Nephron progenitor cell (in vitro differentiated cells): Measurements from ENCODE around the gene LPP.

Experiments
- DNase-seq: peaks from one replicate; pipeline ENCODE4 v3.0.0; 2021
- H3K27ac Mint-ChIP-seq: 2 replicates; pipeline ENCODE4 v1.8.0; 2021; ENCODE audit warnings: mild to moderate bottlenecking, moderate library complexity, mixed read lengths
- H3K27me3 Mint-ChIP-seq: 2 replicates; pipeline ENCODE4 v1.8.0; 2021; ENCODE audit warnings: mild to moderate bottlenecking, low read depth, mixed read lengths; ENCODE audit not compliant: poor library complexity
- H3K36me3 Mint-ChIP-seq: 2 replicates; pipeline ENCODE4 v1.8.0; 2021; ENCODE audit warnings: low read depth, mixed read lengths
- H3K4me1 Mint-ChIP-seq: 2 replicates; pipeline ENCODE4 v1.8.0; 2021; ENCODE audit warnings: mixed read lengths
- H3K4me3 Mint-ChIP-seq: 2 replicates; pipeline ENCODE4 v1.8.0; 2021; ENCODE audit warnings: mild to moderate bottlenecking, moderate library complexity, mixed read lengths
- H3K9me3 Mint-ChIP-seq: 2 replicates; pipeline ENCODE4 v1.8.0; 2021; ENCODE audit warnings: mild to moderate bottlenecking, moderate library complexity, mixed read lengths
- TF ChIP-seq, protein P1 (sequence below): fragments of 200-600 bp; sonication (generic); IDR thresholded peaks from 2 replicates; pipeline ENCODE4 v1.5.0; 2021; ENCODE audit warnings: antibody characterized with exemption

LPP gene

GRCh38 chr3:188286087-188286513, 132.1 kb downstream of the LPP start:
- no peak for DNase-seq
- Mint-ChIP-seq H3K27me3 (no peaks in the 10 kb centered on the region), H3K9me3 (no peaks in the 10 kb centered on the region), H3K36me3 (peaks cover 17% of the 10 kb centered on the region), H3K4me1 (peaks cover 61% of the 10 kb centered on the region), H3K4me3 (no peak overlapping the region), H3K27ac (peak overlapping the region; percentile 67)
- TF ChIP-seq, protein P1, sequence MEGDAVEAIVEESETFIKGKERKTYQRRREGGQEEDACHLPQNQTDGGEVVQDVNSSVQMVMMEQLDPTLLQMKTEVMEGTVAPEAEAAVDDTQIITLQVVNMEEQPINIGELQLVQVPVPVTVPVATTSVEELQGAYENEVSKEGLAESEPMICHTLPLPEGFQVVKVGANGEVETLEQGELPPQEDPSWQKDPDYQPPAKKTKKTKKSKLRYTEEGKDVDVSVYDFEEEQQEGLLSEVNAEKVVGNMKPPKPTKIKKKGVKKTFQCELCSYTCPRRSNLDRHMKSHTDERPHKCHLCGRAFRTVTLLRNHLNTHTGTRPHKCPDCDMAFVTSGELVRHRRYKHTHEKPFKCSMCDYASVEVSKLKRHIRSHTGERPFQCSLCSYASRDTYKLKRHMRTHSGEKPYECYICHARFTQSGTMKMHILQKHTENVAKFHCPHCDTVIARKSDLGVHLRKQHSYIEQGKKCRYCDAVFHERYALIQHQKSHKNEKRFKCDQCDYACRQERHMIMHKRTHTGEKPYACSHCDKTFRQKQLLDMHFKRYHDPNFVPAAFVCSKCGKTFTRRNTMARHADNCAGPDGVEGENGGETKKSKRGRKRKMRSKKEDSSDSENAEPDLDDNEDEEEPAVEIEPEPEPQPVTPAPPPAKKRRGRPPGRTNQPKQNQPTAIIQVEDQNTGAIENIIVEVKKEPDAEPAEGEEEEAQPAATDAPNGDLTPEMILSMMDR = no peak

- no peak for DNase-seq
- Mint-ChIP-seq H3K4me3 (no peak overlapping the region), H3K9me3 (no peaks in the 10 kb centered on the region), H3K27ac (peak overlapping the region; percentile 46), H3K36me3 (peaks cover 19% of the 10 kb centered on the region), H3K4me1 (peaks cover 54% of the 10 kb centered on the region), H3K27me3 (no peaks in the 10 kb centered on the region)
- TF ChIP-seq, protein P1 = no peak
Measured at GRCh38 chr3:188287339-188287738, 133.4 kb downstream of the LPP start.

- no peaks in the 10 kb centered on the region for H3K27me3 Mint-ChIP-seq
Measured at GRCh38 chr3:188287762-188288505, 134.0 kb downstream of the LPP start.

GRCh38 chr3:188292251-188292650, 138.3 kb downstream of the LPP start:
- H3K4me3 Mint-ChIP-seq = no peak overlapping the region
- TF ChIP-seq, protein P1 = no peak
- DNase-seq = no peak
- peaks cover 19% of the 10 kb centered on the region for H3K36me3 Mint-ChIP-seq
- H3K9me3 Mint-ChIP-seq = no peaks in the 10 kb centered on the region
- H3K4me1 Mint-ChIP-seq = peaks cover 32% of the 10 kb centered on the region
- H3K27me3 Mint-ChIP-seq = no peaks in the 10 kb centered on the region
- H3K27ac Mint-ChIP-seq = no peak overlapping the region

More at GRCh38 chr3:188287762-188288505, 134.0 kb downstream of the LPP start:
- peak overlapping the region; percentile 87 for H3K27ac Mint-ChIP-seq
- no peak overlapping the region for H3K4me3 Mint-ChIP-seq
- no peak for DNase-seq
- TF ChIP-seq, protein P1 = no peak
- H3K36me3 Mint-ChIP-seq = peaks cover 19% of the 10 kb centered on the region
- H3K9me3 Mint-ChIP-seq = no peaks in the 10 kb centered on the region
- H3K4me1 Mint-ChIP-seq = peaks cover 48% of the 10 kb centered on the region

DNA sequence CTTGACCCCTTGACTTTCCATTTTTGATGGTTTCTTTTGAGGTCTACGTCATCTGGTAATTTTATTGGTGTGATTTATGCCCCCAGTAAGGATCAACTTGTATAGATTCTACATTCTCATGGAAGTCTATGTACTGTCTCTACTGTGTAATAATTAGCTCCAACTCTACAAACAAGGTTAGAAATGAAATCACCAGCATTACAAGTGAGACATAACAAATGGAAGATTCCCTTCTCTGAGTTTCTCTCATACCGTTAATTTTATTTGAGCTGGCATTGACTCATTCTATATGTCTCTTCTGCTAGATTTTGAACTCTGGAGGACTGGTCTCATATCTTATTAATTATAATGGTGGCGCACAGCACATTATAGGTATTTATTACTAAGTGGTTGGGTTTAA, 138.9 kb downstream of the LPP start:
- Mint-ChIP-seq H3K36me3 (peaks cover 19% of the 10 kb centered on the region), H3K4me3 (no peak overlapping the region), H3K27ac (no peak overlapping the region), H3K4me1 (peaks cover 32% of the 10 kb centered on the region), H3K9me3 (no peaks in the 10 kb centered on the region), H3K27me3 (no peaks in the 10 kb centered on the region)
- TF ChIP-seq, protein P1 = no peak
- DNase-seq = no peak

GRCh38 chr3:188294113-188294512, 140.2 kb downstream of the LPP start:
- Mint-ChIP-seq H3K36me3 (peaks cover 19% of the 10 kb centered on the region), H3K27ac (no peak overlapping the region), H3K9me3 (no peaks in the 10 kb centered on the region), H3K4me3 (no peak overlapping the region), H3K4me1 (peaks cover 40% of the 10 kb centered on the region), H3K27me3 (no peaks in the 10 kb centered on the region)
- TF ChIP-seq, protein P1 = no peak
- no peak for DNase-seq
